ENCODE data around the gene TBXAS1.
"Not testable (repeated sequence)": the region's sequence is repeated elsewhere in the genome, so short reads cannot be mapped to it uniquely, and the experiment has no call there.

TBXAS1 gene

DNA sequence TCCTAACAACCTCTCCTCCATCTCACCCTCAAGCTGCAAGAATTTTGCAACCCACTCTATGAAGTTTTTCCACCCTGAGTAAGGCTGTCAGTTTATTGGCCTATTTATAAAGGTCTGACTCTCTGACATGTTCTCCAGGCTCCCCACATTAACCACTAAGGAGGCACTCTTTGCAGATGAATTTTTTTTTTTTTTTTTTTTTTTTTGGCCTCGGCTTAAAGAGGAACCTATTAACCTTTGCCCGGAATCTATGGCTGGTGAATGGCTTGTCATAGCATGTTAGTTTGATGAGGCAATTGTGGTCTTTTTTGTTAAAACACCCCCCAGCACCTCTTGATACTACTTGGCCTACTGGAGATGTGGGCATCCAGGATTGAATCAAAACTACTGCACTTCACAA lies 57.1 kb downstream of the TBXAS1 start:
- in situ Hi-C loops (cut with HindIII; ENCODE audit: low sequenced_read_pairs): no loop called here

- in situ Hi-C loops (cut with HindIII; ENCODE audit: low sequenced_read_pairs): no loop called here
Measured at GRCh38 chr7:139886899-139887298, 57.8 kb downstream of the TBXAS1 start.

GRCh38 chr7:139887992-139888481 lies 59.0 kb downstream of the TBXAS1 start:
- in situ Hi-C loops (cut with HindIII; ENCODE audit: low sequenced_read_pairs): no loop called here

- in situ Hi-C loops (cut with HindIII; ENCODE audit: low sequenced_read_pairs): no loop called here
Measured at GRCh38 chr7:139889186-139889871, 60.3 kb downstream of the TBXAS1 start.

DNA sequence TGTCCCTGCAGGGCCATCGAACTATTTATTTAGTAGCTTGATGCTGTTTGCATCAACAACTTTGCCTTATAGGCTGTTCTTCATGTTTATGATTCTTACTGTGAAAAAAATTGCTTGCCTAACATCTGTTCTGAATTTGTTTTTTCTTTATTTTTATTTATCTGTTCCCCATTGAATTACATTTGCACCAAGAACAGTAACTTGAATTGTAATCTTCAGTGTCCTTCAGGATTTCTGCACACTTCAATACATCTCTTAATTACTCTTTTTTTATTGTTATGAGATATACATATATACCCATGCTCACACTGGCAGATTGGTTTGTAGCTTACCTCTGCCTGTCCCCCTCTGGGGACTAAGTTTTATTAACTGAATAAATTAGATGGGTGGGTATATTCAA lies 64.4 kb downstream of the TBXAS1 start:
- in situ Hi-C loops (cut with HindIII; ENCODE audit: low sequenced_read_pairs): no loop called here

DNA sequence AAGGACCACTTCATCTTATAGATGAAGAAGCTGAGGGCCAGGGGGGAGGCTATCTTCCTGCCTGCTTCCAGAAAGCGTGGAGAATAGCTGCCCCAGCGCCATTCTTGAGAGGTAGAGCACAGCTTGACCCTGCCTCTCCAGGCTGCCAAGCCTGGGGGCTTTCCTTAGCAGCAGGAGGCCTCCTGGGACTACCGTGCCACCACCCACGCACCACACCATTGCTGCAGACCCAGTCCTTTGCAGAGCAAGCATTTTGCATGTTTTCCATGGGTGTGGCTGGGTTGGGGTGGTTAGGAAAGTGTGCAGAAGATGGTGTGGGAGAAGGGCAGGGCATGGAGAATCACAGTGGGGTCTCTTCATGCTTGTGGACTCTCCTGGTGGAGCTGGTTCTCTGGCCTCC lies 64.9 kb downstream of the TBXAS1 start:
- in situ Hi-C loops (cut with HindIII; ENCODE audit: low sequenced_read_pairs): no loop called here

- in situ Hi-C loops (cut with HindIII; ENCODE audit: low sequenced_read_pairs): no loop called here
Measured at GRCh38 chr7:139895141-139895829, 66.2 kb downstream of the TBXAS1 start.

DNA sequence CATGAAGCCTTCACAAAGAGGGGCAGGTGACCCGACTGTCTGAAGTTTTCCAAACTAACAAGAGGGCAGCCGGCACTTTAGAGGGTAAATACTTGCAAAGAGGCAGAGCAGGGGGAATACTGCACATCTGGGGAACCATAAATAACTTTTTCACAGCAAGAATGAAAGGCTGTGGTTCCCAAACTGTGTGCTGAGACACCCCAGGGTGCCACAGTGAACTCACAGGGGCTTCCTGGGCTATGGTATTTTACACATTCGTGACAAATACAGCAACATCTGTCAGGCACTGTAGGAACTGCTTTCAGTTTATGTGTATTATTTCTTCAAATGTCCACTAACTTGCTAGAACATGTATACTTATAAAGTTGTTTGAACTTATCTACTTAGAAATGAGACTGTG lies 67.2 kb downstream of the TBXAS1 start:
- in situ Hi-C loops (cut with HindIII; ENCODE audit: low sequenced_read_pairs): no loop called here

GRCh38 chr7:139896831-139897230 lies 67.8 kb downstream of the TBXAS1 start:
- in situ Hi-C loops (cut with HindIII; ENCODE audit: low sequenced_read_pairs): no loop called here

DNA sequence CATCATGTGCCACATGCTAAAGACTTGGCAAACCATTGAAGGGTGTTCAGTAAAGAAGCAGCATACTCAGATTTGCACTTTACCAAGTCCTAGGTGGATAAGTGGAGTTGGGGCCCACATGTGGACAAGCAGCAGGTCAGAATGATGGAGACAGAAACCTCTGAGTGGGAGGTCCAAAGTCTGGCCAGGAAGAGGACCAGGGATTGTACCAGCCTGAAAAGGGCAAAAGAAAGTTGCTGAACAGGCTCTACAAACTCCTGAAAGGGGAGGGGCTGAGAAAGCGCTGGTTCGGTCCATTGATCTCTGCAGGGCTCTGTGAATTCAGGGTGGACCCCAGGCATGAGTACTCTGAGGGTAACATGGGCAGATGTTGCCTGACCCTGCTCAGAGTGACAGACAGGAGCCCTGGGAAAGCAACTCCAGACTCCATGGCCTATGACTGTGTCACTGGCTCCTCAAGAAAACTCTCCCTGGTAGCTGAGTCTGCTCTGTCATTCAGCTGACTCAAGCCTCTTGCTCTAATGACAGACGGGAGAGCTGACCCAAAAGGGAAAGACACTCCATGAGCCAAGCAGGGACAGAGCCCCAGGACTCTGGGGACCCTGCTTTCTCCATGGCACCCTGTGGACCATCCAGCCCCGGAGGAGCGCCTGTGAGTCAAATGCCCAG lies 68.5 kb downstream of the TBXAS1 start:
- in situ Hi-C loops (cut with HindIII; ENCODE audit: low sequenced_read_pairs): no loop called here

DNA sequence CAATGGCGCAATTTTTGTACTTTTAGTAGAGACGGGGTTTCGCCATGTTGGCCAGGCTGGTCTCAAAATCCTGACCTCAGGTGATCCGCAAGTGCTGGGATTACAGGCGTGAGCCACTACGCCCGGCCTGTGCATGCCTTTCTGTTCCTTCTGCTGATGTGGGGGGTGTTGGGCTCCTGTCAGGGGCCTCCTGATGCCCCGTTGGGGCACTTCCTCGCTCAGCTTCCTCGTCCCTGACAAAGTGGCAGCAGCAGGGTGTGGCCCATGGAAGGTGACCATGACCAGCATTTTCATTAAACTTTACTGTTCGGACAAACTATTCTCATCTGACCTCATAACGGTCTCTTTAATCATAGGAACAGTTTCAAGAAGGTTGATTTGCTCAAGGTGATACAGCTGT lies 69.4 kb downstream of the TBXAS1 start:
- in situ Hi-C loops (cut with HindIII; ENCODE audit: low sequenced_read_pairs): no loop called here

DNA sequence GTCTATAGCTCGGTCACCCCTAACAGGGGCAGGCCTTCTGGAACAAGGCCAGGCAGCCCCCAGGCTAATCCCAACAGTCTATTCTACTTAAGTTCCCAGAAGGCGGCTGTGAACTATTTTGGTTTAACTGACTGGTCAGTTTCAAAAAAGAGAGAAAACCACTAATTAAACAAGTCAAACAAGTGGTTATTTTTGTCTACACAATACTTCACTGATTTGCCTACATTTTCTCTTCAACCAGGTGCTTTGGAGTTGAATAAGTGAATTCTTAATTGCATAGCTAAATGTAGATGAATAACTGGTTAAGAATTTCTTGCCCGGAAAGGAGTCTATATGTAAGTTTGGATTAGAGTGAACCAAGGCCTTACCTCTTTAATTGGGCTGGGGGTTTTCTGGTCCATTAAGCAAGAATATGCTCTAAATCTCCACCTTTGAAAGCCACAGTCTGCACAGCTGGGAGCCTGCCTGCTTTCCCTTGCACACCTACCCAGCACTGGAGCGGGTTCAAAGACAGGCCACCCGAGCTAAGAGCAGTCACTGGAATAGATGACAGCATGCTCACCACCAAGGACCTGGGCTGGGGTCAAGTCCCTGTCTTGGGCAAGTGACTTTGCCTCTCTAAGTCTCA lies 70.4 kb downstream of the TBXAS1 start:
- in situ Hi-C loops (cut with HindIII; ENCODE audit: low sequenced_read_pairs): no loop called here

DNA sequence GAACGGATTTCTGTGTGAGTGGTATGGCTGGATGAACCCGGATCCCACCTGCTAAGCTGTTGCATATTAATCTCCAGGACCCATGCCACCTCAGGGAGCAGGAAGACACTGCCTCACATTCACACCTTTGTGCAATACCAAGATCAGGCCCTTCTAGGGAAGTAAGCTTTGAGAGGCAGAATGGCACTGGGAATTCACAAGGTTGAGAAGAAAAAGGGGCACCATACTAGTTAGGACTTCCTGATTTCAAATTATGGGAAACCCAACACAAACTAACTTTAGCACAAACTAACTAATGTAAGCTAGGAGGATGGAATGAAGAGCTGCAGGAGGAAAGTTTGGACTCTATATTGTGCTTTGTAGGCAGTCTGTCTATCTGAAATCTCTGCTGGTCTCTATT lies 71.3 kb downstream of the TBXAS1 start:
- in situ Hi-C loops (cut with HindIII; ENCODE audit: low sequenced_read_pairs): no loop called here

- in situ Hi-C loops (cut with HindIII; ENCODE audit: low sequenced_read_pairs): no loop called here
Measured at GRCh38 chr7:139901056-139901795, 72.2 kb downstream of the TBXAS1 start.

GRCh38 chr7:139901901-139902300 lies 72.8 kb downstream of the TBXAS1 start:
- in situ Hi-C loops (cut with HindIII; ENCODE audit: low sequenced_read_pairs): no loop called here

GRCh38 chr7:139902436-139903102 lies 73.5 kb downstream of the TBXAS1 start:
- in situ Hi-C loops (cut with HindIII; ENCODE audit: low sequenced_read_pairs): no loop called here

GRCh38 chr7:139903103-139903477 lies 74.0 kb downstream of the TBXAS1 start:
- in situ Hi-C loops (cut with HindIII; ENCODE audit: low sequenced_read_pairs): not testable (repeated sequence)

- in situ Hi-C loops (cut with HindIII; ENCODE audit: low sequenced_read_pairs): no loop called here
Measured at GRCh38 chr7:139906879-139907278, 77.8 kb downstream of the TBXAS1 start.

GRCh38 chr7:139908792-139909191 lies 79.7 kb downstream of the TBXAS1 start:
- in situ Hi-C loops (cut with HindIII; ENCODE audit: low sequenced_read_pairs): no loop called here

DNA sequence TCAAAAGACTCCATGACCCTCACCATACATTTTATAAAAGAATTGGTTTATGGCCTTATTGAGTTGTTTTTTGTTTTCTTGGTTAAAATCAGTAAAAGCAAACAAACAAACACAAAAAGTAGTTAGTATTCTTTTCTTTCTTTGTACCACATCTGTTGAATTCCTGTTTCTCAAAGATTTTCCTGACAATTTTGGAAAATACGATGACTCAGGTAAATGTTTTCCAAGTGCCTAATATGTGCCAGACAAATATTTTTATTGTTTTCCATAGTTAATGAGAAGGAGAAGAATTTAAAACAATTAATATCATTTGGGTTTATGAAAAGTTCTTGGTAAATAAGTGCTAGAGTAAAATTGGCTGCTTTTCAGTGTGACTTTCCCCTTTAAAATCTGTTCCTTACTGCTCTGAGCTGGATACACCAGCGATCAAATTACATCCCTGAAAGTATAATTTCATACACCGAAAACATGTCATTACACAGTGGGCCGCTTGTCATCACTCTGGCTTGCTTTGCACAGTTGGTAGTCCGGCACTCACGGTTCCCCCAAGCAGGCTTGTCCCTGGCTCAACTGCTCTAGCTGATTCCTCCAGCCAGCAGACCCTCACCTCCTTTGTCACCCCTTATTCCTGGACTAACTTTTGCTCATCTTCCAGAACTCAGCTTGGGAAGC lies 80.5 kb downstream of the TBXAS1 start:
- in situ Hi-C loops (cut with HindIII; ENCODE audit: low sequenced_read_pairs): no loop called here

Data from DLD1 (cell line).